Measurements from ENCODE around the gene JAML. TPM values are rescaled to one million over a fixed set of nuclear protein-coding genes. Genes with fewer than 3 reads are reported as not detected.

The JAML gene
- total RNA-seq, result 100 to 1,000 TPM in 2 of 6 donors, 10 to 100 TPM in 4; 33.0 to 105 (median 49.5) TPM

- Histone ChIP-seq H3K4me1 (peaks cover 5 to 15% (median 14%) of the 10 kb centered on the region in 4 donors), H3K36me3 (peaks cover 0 to 3% (median 0%) of the 10 kb centered on the region in 4 donors), H3K9me3 (no peaks in the 10 kb centered on the region), H3K27ac (peak within 1 kb of the TSS; percentile 30 to 79 (median 62)), H3K27me3 (no peaks in the 10 kb centered on the region), H3K4me3 (peak within 1 kb of the TSS in 3 of 4 donors; percentile 17 to 44 (median 27))
- DNase-seq, result no peak
- WGBS, 2 donors, result 47 to 62% methylated on average over 6 of the region's 6 CpGs
- peak; percentile 68 to 71 for ATAC-seq (ENCODE audit: low FRiP score in 2 of 2)
- peak; percentile 18 to 19 for TF ChIP-seq POLR2AphosphoS5 (IDR thresholded peaks at IDR 0.05)
- TF ChIP-seq EP300 (IDR thresholded peaks at IDR 0.05), result no peak
- TF ChIP-seq POLR2A (IDR thresholded peaks at IDR 0.05), result peak in 1 of 4 donors; percentile 67
These were observed at the start of gene JAML for GRCh38 chr11:118224511-118225188. JAML (minus strand) TSS chr11:118225011; CDS start chr11:118214866, 10,145 bp downstream.

GRCh38 chr11:118274186-118274585 is 49.4 kb upstream of the JAML start:
- Histone ChIP-seq H3K9me3 (no peaks in the 10 kb centered on the region), H3K4me1 (peaks cover 8 to 41% (median 28%) of the 10 kb centered on the region in 4 donors), H3K36me3 (no peaks in the 10 kb centered on the region), H3K27ac (peak overlapping the region; percentile 60 to 79 (median 64)), H3K27me3 (no peaks in the 10 kb centered on the region), H3K4me3 (no peak overlapping the region)
- DNase-seq (no peak), ATAC-seq (ENCODE audit: low FRiP score in 2 of 2) (no peak)
- 65 to 72% methylated on average over 2 of the region's 2 CpGs for WGBS, 2 donors
- TF ChIP-seq POLR2A (IDR thresholded peaks at IDR 0.05) (no peak), CTCF (IDR thresholded peaks at IDR 0.05) (no peak), POLR2AphosphoS5 (IDR thresholded peaks at IDR 0.05) (no peak), EP300 (IDR thresholded peaks at IDR 0.05) (no peak)

DNA sequence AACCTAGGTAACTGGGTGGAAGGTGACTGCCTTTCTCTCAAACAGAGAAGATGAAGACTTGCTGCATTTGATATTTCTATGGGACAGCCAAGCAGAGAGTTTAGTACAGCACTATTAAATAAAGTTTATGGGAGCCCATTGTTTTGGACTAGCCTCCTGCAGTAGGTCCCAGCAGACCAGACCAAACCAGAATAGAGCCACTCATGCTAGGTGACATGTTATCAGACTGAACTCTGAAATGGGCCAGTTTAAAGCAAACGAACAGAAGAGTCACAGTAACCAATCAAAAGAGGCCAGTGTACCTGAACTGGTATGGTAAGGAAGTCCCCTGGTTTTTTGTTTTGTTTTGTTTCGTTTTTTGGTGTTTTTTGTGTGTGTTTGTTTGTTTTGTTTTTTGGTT is 47.2 kb upstream of the JAML start:
- TF ChIP-seq POLR2AphosphoS5 (IDR thresholded peaks at IDR 0.05) (no peak), CTCF (IDR thresholded peaks at IDR 0.05) (no peak), POLR2A (IDR thresholded peaks at IDR 0.05) (no peak), EP300 (IDR thresholded peaks at IDR 0.05) (no peak)
- 51 to 61% methylated on average over 2 of the region's 2 CpGs for WGBS, 2 donors
- no peak for ATAC-seq (ENCODE audit: low FRiP score in 2 of 2)
- Histone ChIP-seq H3K4me1 (peaks cover 8 to 32% (median 24%) of the 10 kb centered on the region in 4 donors), H3K36me3 (no peaks in the 10 kb centered on the region), H3K27me3 (no peaks in the 10 kb centered on the region), H3K27ac (no peak overlapping the region), H3K9me3 (no peaks in the 10 kb centered on the region), H3K4me3 (no peak overlapping the region)
- DNase-seq, result no peak

DNA sequence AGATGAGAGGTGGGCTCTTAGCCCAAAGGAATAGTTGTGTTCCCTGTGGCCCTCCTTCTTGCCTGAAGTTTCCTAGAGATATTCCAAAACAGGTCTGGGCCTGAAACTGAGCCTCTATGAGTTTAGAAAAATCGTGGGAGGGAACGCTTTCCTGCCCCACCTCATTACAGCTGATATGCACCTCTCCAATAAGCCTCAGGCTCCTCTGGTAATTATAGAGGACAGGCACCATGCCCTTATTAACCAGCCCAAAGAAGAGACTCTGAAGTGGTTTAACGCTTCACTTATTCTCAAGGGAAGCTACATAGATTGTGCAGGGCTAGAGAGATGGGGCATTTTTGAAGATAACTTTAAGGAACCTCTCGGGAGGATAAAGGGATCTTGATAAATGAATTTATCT is 42.7 kb upstream of the JAML start:
- no peak for TF ChIP-seq POLR2AphosphoS5 (IDR thresholded peaks at IDR 0.05)
- peaks cover 6 to 24% (median 14%) of the 10 kb centered on the region in 4 donors for H3K4me1 ChIP-seq
- DNase-seq, result no peak
- H3K27me3 ChIP-seq, result no peaks in the 10 kb centered on the region
- no peaks in the 10 kb centered on the region for H3K9me3 ChIP-seq
- WGBS, 2 donors, result 84 to 86% methylated on average over 4 of the region's 4 CpGs
- no peaks in the 10 kb centered on the region for H3K36me3 ChIP-seq
- H3K27ac ChIP-seq, result peak overlapping the region in 1 of 4 donors; percentile 52
- ATAC-seq (ENCODE audit: low FRiP score in 2 of 2), result no peak
- no peak overlapping the region for H3K4me3 ChIP-seq

GRCh38 chr11:118265954-118266353 is 41.1 kb upstream of the JAML start:
- peak in 1 of 2 donors; percentile 92 for DNase-seq
- WGBS, 2 donors, result 43 to 53% methylated on average over 1 of the region's 1 CpG
- ATAC-seq (ENCODE audit: low FRiP score in 2 of 2), result peak; percentile 25 to 56
- H3K27me3 ChIP-seq, result no peaks in the 10 kb centered on the region
- peaks cover 6 to 31% (median 18%) of the 10 kb centered on the region in 4 donors for H3K4me1 ChIP-seq
- peak overlapping the region; percentile 72 to 83 (median 77) for H3K27ac ChIP-seq
- H3K4me3 ChIP-seq, result peak overlapping the region in 2 of 4 donors; percentile 43 to 53
- H3K36me3 ChIP-seq, result peaks cover 0 to 9% (median 0%) of the 10 kb centered on the region in 4 donors
- no peaks in the 10 kb centered on the region for H3K9me3 ChIP-seq
- TF ChIP-seq EP300 (IDR thresholded peaks at IDR 0.05) (peak in 3 of 4 donors; percentile 75 to 96 (median 77)), POLR2A (IDR thresholded peaks at IDR 0.05) (peak in 1 of 4 donors; percentile 66), POLR2AphosphoS5 (IDR thresholded peaks at IDR 0.05) (peak; percentile 73 to 76), CTCF (IDR thresholded peaks at IDR 0.05) (no peak)
